ENCODE measurements around the gene TAC1. TPM values are rescaled to one million over a fixed set of nuclear protein-coding genes. Genes with fewer than 3 reads are reported as not detected.

Gene TAC1
- total and polyA plus RNA-seq, 2 experiments from 2014 or later = 7.5 to 8.7 TPM

DNA sequence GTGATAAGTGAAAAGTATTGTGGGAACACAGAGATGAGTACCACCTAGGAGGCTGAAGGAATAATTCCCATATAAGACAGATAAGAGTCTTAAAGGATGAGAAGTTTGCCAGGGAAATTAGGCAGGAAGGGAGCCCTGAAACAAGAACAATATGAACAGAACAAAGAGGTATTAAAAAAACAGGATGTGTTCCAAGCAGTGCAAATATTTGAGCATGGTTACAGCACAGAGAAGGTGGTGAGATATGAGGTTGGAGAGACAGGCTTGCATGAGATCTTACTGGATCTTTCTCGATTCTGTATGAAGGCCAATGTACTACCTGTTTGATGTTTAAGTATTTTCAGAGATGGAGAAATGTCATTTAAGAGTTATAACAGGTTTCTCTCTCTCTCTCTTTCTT, 20.3 kb downstream of the TAC1 start:
- Histone ChIP-seq H3K36me3 (ENCODE audit: insufficient read depth) (no peaks in the 10 kb centered on the region), H3F3A (replicated peaks; ENCODE audit: low read depth) (no peaks in the 10 kb centered on the region), H3K4me1 (ENCODE audit: insufficient read depth) (no peaks in the 10 kb centered on the region), H3K9me2 (ENCODE audit: insufficient read depth) (no peaks in the 10 kb centered on the region), H2AFZ (no peak overlapping the region), H4K20me1 (replicated peaks; ENCODE audit: insufficient read depth) (no peaks in the 10 kb centered on the region), H3K79me2 (replicated peaks; ENCODE audit: insufficient read depth) (no peaks in the 10 kb centered on the region), H3K27ac (ENCODE audit: low read depth) (no peak overlapping the region), H3K4me3 (no peak overlapping the region), H3K27me3 (ENCODE audit: insufficient read depth) (no peaks in the 10 kb centered on the region), H3K4me2 (no peak overlapping the region)
- no peaks in the 10 kb centered on the region for H3K27me3 Mint-ChIP-seq (ENCODE audit: insufficient read depth, low read depth, poor library complexity)
- no peaks in the 10 kb centered on the region for H3K9me3 Mint-ChIP-seq
- no peak overlapping the region for H3K27ac Mint-ChIP-seq
- no peaks in the 10 kb centered on the region for H3K36me3 Mint-ChIP-seq (ENCODE audit: low read depth)
- H3K4me3 Mint-ChIP-seq = no peak overlapping the region
- TF ChIP-seq, protein P1, sequence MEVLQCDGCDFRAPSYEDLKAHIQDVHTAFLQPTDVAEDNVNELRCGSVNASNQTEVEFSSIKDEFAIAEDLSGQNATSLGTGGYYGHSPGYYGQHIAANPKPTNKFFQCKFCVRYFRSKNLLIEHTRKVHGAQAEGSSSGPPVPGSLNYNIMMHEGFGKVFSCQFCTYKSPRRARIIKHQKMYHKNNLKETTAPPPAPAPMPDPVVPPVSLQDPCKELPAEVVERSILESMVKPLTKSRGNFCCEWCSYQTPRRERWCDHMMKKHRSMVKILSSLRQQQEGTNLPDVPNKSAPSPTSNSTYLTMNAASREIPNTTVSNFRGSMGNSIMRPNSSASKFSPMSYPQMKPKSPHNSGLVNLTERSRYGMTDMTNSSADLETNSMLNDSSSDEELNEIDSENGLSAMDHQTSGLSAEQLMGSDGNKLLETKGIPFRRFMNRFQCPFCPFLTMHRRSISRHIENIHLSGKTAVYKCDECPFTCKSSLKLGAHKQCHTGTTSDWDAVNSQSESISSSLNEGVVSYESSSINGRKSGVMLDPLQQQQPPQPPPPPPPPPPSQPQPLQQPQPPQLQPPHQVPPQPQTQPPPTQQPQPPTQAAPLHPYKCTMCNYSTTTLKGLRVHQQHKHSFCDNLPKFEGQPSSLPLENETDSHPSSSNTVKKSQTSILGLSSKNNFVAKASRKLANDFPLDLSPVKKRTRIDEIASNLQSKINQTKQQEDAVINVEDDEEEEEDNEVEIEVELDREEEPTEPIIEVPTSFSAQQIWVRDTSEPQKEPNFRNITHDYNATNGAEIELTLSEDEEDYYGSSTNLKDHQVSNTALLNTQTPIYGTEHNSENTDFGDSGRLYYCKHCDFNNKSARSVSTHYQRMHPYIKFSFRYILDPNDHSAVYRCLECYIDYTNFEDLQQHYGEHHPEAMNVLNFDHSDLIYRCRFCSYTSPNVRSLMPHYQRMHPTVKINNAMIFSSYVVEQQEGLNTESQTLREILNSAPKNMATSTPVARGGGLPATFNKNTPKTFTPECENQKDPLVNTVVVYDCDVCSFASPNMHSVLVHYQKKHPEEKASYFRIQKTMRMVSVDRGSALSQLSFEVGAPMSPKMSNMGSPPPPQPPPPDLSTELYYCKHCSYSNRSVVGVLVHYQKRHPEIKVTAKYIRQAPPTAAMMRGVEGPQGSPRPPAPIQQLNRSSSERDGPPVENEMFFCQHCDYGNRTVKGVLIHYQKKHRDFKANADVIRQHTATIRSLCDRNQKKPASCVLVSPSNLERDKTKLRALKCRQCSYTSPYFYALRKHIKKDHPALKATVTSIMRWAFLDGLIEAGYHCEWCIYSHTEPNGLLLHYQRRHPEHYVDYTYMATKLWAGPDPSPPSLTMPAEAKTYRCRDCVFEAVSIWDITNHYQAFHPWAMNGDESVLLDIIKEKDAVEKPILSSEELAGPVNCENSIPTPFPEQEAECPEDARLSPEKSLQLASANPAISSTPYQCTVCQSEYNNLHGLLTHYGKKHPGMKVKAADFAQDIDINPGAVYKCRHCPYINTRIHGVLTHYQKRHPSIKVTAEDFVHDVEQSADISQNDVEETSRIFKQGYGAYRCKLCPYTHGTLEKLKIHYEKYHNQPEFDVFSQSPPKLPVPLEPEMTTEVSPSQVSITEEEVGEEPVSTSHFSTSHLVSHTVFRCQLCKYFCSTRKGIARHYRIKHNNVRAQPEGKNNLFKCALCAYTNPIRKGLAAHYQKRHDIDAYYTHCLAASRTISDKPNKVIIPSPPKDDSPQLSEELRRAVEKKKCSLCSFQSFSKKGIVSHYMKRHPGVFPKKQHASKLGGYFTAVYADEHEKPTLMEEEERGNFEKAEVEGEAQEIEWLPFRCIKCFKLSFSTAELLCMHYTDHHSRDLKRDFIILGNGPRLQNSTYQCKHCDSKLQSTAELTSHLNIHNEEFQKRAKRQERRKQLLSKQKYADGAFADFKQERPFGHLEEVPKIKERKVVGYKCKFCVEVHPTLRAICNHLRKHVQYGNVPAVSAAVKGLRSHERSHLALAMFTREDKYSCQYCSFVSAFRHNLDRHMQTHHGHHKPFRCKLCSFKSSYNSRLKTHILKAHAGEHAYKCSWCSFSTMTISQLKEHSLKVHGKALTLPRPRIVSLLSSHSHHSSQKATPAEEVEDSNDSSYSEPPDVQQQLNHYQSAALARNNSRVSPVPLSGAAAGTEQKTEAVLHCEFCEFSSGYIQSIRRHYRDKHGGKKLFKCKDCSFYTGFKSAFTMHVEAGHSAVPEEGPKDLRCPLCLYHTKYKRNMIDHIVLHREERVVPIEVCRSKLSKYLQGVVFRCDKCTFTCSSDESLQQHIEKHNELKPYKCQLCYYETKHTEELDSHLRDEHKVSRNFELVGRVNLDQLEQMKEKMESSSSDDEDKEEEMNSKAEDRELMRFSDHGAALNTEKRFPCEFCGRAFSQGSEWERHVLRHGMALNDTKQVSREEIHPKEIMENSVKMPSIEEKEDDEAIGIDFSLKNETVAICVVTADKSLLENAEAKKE (CRISPR knock-in tag; IDR thresholded peaks at IDR 0.05) = no peak
- TF ChIP-seq NANOG (IDR thresholded peaks at IDR 0.05; ENCODE audit: borderline replicate concordance) = no peak
- no peak for TF ChIP-seq EZH2 (IDR thresholded peaks at IDR 0.05; ENCODE audit: low read depth, unreplicated experiment)
- TF ChIP-seq POLR2AphosphoS5 (IDR thresholded peaks at IDR 0.05; ENCODE audit: low read depth) = no peak
- TF ChIP-seq, protein P2, sequence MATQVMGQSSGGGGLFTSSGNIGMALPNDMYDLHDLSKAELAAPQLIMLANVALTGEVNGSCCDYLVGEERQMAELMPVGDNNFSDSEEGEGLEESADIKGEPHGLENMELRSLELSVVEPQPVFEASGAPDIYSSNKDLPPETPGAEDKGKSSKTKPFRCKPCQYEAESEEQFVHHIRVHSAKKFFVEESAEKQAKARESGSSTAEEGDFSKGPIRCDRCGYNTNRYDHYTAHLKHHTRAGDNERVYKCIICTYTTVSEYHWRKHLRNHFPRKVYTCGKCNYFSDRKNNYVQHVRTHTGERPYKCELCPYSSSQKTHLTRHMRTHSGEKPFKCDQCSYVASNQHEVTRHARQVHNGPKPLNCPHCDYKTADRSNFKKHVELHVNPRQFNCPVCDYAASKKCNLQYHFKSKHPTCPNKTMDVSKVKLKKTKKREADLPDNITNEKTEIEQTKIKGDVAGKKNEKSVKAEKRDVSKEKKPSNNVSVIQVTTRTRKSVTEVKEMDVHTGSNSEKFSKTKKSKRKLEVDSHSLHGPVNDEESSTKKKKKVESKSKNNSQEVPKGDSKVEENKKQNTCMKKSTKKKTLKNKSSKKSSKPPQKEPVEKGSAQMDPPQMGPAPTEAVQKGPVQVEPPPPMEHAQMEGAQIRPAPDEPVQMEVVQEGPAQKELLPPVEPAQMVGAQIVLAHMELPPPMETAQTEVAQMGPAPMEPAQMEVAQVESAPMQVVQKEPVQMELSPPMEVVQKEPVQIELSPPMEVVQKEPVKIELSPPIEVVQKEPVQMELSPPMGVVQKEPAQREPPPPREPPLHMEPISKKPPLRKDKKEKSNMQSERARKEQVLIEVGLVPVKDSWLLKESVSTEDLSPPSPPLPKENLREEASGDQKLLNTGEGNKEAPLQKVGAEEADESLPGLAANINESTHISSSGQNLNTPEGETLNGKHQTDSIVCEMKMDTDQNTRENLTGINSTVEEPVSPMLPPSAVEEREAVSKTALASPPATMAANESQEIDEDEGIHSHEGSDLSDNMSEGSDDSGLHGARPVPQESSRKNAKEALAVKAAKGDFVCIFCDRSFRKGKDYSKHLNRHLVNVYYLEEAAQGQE (IDR thresholded peaks at IDR 0.05; ENCODE audit: unreplicated experiment) = no peak
- TF ChIP-seq JUNB (IDR thresholded peaks at IDR 0.05; ENCODE audit: unreplicated experiment) = no peak
- no peak for TF ChIP-seq CREB1 (CRISPR knock-in tag; IDR thresholded peaks at IDR 0.05; ENCODE audit: low read depth)
- no peak for TF ChIP-seq EZH2phosphoT487 (IDR thresholded peaks at IDR 0.05; ENCODE audit: unreplicated experiment)
- no peak for TF ChIP-seq STAT1 (IDR thresholded peaks at IDR 0.05; ENCODE audit: unreplicated experiment)
- no peak for TF ChIP-seq ZNF331 (CRISPR knock-in tag; IDR thresholded peaks at IDR 0.05; ENCODE audit: low read depth)
- TF ChIP-seq, protein P3, sequence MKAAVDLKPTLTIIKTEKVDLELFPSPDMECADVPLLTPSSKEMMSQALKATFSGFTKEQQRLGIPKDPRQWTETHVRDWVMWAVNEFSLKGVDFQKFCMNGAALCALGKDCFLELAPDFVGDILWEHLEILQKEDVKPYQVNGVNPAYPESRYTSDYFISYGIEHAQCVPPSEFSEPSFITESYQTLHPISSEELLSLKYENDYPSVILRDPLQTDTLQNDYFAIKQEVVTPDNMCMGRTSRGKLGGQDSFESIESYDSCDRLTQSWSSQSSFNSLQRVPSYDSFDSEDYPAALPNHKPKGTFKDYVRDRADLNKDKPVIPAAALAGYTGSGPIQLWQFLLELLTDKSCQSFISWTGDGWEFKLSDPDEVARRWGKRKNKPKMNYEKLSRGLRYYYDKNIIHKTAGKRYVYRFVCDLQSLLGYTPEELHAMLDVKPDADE (IDR thresholded peaks at IDR 0.05) = no peak
- ATAC-seq (no peak), DNase-seq (ENCODE audit: low spot score) (no peak)
- no peaks in the 10 kb centered on the region for H3K4me1 Mint-ChIP-seq

Measured in GM23338 (cell line).